ENCODE data around the gene LRRC8C.

DNA sequence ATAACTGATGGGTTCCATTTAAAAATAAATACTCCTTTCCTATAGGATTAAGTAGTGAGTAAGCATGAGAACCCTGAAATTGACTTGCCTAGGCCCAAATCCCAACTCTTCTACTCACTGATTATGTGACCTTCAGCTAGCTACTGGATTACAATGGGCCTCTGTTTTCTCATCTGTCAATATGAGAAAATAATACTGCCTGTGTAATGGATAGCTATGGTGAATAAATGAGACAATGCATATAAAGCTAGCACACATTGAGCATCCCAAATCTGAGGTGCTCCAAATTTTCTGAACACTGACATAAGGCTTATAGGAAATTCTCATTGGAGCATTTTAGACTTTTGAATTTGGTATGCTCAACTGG is 5.3 kb upstream of the LRRC8C start:
- TF ChIP-seq CTCF (IDR thresholded peaks at IDR 0.05; ENCODE audit: low read length) (no peak), EZH2 (IDR thresholded peaks at IDR 0.05; ENCODE audit: borderline replicate concordance, low read length) (no peak)

All from OCI-LY1 (cell line).